Epithelial cell of esophagus (primary cell): ENCODE measurements around the gene ZFTA.
A peak's percentile ranks its signal among the peaks of the same experiment; 100 is the strongest.

ENCODE experiments used
- DNase-seq: peaks from one replicate; pipeline ENCODE4 v3.0.0; 2010; ENCODE audit warnings: low read depth
- H3K4me3 ChIP-seq: 2 replicates; pipeline ENCODE4 v1.5.1; 2011; ENCODE audit warnings: mild to moderate bottlenecking, low read length, control low read depth
- TF ChIP-seq, protein P1 (sequence below): IDR thresholded peaks from 2 replicates; pipeline ENCODE4 v1.5.1; 2011; ENCODE audit warnings: low read depth, mild to moderate bottlenecking, low read length, control low read depth, inconsistent platforms; ENCODE audit not compliant: insufficient read depth; ENCODE audit errors: missing control alignments

ZFTA gene

DNA sequence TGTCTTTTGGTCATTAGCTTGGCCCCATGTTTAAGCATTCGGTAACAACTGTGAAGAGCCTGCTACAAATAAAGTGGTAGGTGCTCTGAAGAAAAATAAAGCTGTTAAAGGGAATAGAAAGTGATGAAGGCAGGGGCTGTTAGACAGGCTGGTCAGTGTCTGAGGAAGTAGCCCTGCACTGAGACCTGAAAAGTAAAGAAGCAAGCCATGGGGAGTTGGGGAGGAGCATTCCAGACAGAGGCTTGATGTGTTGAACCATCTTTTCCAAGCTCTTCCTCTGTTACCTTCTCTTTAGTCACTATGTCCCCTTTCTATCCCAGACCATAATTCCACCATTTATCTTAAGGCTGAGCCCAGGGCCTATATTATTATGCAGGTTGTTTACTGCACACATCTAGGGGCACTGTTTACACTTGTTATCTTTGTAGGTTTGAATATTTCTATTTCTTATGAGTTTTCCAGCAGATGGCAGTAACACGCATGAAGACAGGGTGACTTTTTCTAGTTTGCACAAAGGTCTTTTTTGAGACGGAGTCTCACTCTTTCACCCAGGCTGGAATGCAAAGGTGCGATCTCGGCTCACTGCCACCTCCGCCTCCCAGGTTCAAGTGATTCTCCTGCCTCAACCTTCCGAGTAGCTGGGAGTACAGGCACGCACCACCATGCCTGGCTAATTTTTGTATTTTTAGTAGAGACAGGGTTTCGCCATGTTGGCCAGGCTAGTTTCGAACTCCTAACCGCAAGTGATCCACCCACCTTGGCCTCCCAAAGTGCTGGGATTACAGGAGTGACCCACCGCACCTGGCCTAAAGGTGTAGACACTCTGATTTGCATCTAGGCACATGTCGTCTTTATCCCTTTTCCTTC is 23.0 kb downstream of the ZFTA start:
- TF ChIP-seq, protein P1, sequence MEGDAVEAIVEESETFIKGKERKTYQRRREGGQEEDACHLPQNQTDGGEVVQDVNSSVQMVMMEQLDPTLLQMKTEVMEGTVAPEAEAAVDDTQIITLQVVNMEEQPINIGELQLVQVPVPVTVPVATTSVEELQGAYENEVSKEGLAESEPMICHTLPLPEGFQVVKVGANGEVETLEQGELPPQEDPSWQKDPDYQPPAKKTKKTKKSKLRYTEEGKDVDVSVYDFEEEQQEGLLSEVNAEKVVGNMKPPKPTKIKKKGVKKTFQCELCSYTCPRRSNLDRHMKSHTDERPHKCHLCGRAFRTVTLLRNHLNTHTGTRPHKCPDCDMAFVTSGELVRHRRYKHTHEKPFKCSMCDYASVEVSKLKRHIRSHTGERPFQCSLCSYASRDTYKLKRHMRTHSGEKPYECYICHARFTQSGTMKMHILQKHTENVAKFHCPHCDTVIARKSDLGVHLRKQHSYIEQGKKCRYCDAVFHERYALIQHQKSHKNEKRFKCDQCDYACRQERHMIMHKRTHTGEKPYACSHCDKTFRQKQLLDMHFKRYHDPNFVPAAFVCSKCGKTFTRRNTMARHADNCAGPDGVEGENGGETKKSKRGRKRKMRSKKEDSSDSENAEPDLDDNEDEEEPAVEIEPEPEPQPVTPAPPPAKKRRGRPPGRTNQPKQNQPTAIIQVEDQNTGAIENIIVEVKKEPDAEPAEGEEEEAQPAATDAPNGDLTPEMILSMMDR, result peak; percentile 30
- no peak overlapping the region for H3K4me3 ChIP-seq
- DNase-seq, result no peak

GRCh38 chr11:63738720-63739360 is 29.7 kb downstream of the ZFTA start:
- H3K4me3 ChIP-seq, result no peak overlapping the region
- DNase-seq, result peak; percentile 83
- TF ChIP-seq, protein P1, result peak; percentile 97

DNA sequence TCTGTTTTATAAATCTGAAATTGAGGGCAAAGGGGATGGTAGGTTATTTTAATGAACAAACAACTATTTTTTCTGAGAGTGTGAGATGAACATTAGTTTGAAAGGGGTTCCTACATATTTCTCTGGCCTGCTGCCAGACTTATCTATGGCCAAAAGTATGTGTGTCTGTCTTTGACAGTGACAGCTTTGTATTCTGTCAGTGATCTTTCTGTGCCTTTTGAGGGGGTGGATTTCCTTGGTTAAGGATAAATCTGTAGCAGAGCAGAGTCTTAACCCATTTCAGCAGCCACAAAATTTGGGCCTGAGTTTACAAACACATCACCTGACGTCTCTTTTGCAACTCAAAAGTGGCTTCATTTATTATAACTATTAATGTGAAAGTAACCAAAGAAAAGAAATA is 30.9 kb downstream of the ZFTA start:
- no peak overlapping the region for H3K4me3 ChIP-seq
- DNase-seq, result no peak
- TF ChIP-seq, protein P1, result no peak

DNA sequence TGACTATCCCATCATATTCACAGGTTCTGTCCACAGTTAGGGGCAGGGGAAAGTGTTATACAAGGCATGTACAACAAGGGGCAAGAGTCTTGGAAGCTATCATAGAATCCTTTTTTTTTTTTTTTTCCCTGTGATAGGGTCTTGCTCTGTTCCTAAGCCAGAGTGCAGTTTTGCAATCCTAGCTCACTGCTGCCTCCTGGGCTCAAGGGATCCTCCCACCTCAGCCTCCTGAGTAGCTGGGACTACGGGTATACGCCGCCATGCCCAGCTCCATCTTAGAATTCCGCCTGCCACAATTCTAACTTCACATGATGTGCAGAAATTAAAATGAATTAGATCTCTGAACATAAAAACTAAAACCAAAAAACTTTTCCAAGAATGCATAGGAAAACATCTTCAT is 31.7 kb downstream of the ZFTA start:
- TF ChIP-seq, protein P1, result no peak
- DNase-seq, result no peak

GRCh38 chr11:63729326-63729725 is 39.2 kb downstream of the ZFTA start:
- TF ChIP-seq, protein P1, result no peak
- no peak overlapping the region for H3K4me3 ChIP-seq
- no peak for DNase-seq

More for the DNA sequence above, 31.7 kb downstream of the ZFTA start:
- no peak overlapping the region for H3K4me3 ChIP-seq

GRCh38 chr11:63720611-63721010 is 48.0 kb downstream of the ZFTA start:
- no peak for DNase-seq
- no peak overlapping the region for H3K4me3 ChIP-seq
- TF ChIP-seq, protein P1, result no peak
